OCI-M2 (cell line): ENCODE results near the gene MDC1.

ENCODE experiments used
- DNase-seq: peaks from one replicate; lab custom pipeline; 2025; ENCODE audit not compliant: unreplicated experiment; lab: John Stamatoyannopoulos, UW

The MDC1 gene

DNA sequence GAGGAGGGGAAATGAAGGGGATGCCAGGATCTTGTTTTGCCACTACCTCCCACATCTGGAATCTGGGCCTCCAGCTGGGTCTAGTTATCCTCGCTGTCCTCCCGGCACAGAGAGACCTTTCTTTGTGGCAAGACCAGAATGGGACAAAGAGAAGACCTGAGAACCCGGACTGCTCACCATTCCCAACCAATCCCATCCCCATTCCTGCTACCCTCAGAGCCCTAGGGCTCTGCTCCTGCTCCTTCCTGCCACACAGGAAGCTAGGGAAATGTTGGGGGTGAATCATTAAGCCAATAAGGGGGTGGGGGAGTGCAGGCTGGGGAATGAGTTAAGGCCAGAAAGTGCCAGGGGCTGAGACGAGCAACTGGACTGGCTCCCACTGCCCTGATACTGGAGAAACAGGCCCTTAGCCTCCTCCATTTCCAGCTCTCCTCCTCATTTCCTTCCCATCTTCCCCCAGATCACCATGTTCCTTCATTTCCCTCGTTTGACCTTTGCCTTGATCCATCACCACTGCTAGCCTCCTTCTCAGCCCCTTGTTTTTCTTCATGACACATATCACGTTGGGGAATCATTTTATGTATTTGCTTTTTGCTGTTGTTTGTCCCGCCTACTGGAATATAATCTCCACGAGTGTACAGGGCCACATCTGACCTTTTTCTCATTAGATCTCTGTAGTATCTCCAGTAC lies 31.9 kb upstream of the MDC1 start:
- no peak for DNase-seq

DNA sequence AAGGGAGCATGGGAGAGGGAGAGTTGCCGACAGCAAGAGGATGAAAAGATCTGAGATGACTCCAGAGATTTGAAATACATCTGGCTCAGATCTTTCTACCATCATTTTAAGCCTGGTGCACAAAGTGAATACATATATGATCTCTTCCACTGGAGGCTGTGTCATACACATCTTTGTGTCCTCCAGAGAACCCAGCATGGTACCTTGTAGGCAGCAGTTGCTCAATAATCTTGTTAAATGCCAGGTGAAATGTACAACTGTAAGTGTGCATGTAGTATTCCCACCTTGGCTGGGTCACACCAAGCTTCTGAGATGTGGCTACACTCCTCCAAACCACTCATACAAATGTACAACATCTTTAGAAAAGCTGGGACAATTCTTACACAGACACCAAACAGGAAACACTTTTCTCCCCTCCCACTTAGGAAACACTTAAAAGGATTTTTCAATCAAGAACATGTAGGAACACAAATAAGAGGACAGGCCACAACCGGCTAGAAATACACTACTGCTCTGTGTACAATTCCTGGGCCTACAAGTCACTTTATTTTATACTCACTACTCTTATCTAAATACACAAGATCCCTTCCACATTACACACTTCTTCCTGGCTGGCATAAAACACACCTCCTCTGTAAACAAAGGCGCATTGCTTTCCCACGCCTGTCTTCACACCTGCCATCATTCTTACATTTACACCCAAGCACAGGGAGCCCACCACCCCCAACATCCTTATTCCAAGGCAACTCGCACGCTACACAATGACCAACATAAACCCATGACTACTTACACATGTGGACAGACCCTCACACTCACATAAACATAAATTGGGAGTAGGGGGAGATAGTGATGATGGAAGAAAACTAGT lies 31.1 kb upstream of the MDC1 start:
- no peak for DNase-seq

DNA sequence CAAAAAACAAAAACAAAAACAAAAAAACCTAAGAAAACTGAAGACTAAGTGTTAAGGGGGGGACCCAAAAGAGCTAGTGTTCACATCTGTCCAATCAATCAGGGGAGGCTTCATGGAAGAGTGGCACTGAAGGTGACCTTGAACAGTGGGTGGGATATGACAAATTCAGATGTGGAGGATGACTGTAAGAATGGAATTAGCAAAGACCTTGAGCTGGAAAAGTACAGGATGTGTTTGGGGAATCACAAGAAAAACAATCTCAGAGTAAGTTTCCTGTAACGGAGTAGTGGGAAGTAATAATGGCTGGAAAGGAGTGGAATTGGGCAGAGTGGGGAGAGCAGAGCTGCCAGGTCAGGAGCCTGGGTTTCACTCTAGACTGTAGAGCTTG lies 30.2 kb upstream of the MDC1 start:
- DNase-seq = no peak

DNA sequence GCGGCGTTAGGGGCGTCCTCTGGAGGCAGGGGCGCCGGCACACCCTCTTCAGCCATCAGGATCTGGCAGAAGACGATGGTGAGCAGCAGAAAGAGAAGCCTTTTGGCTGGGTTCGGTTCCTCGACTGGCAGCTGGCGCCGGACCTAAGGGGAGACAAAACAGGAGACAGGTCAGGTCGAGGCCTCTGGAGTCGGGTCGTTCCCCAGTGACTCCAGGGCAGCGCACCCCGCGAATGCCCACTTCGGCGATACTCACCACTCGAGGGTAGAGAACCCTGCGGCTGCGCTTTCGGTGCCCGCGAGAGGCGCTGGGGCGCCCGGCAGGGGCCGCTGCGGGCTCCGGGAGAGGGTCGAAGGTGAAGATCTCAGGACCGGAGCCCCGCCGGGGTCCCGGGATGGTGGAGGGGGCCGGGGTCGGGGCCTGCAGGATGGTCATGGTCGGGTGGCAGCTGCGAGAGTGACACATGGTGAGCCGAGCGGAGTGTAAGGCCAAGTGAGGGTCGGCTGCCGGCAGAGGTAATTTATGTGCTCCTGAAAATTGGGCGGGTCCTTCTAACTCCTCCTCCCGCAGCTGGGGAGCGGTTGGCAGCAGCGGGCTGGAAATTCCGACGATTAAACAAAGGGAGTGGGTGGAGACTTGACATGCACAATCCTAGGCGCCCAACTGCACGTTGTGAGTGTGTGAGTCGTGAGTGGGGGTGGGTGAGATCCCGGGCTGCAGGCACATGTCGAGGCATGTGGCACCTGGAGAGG lies 27.1 kb upstream of the MDC1 start, which contains the start of gene IER3:
Gene IER3, minus strand, starts transcription at position 494 of the 752 bp plus-strand sequence. Its CDS starts 29 bp downstream, at position 465.
- DNase-seq = peak; percentile 76

DNA sequence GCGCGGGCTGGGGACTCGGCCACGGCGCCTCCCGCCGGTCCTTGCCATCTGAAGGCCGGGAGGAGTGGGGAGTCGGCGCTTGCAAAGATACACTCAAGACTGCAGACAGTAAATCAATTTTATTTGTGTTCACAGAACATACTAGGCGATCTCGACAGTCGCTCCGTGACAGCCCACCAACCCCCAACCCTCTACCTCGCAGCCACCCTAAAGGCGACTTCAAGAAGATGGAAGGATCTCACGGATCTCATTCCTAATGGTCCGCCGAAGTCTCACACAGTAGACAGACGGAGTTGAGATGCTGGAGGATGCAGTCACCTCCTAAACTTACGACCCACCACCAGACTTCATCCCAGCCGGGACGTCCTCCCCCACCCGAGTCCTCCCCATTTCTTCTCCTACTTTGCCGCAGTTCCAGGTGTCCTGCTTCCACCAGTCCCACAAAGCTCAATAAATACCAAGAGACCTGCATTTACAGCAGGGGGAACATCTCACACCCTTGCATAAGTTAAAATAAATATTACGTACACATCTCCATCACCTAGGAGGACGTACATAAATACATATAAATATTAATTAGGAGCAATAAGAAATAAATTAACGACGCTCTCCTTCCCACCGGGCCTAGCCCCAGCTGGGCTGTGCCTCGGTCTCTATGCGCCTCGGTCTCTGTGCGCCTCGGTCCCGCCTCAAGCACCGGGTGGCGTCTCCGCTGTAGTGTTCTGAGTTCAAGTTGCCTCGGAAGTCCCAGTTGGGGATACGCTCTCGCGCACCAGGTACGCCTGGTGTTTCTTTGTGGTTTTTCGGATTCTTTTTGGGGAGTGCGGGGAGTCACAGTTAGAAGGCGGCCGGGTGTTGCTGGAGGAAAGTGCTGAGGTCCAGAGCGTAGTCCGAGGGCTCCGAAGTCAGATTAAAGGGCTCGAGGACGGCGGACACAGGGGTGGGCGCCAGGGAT lies 26.3 kb upstream of the MDC1 start:
- no peak for DNase-seq

DNA sequence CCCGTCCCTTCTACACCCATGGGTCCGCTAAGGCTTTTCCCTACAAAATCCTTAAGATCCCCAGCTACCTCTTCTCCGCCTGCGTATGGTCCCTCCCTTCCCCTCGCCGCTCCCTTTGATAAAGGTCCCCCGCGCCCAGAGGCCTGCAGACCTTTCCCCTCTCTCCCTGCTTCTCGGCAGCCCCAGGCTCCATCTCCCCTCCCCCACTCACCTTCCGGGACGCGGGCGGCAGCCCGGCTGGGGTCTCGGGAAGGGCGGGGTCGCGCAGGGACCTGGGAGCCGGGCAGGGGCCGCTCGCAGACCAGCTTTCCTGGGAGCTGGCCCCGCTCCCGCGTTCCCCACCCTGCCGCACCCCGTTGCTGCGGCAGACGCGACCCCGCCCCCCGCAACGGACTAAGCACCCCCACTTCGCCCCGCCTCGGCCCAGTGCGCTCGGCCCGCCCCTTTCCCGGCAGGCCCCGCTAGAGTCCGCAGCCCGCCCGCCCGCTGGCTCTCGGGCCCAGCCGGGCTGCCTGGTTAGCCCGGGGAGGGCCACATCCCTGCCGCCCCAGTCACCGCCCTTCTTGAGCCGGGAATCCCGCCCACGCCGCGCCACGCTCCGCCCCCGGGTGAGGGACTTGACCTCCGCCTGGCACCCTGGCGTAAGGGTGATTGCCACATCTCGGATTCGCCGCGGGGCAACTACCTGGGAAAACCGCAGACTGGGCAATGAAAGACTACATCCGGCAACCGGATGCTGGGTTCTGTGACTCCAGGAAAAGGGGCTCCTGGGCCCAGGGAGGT lies 25.4 kb upstream of the MDC1 start, which contains the start of gene FLOT1:
Gene FLOT1, minus strand, starts transcription at position 372 of the 783 bp plus-strand sequence. CDS start 498 bp downstream, outside the sequence.
- DNase-seq = peak; percentile 54

DNA sequence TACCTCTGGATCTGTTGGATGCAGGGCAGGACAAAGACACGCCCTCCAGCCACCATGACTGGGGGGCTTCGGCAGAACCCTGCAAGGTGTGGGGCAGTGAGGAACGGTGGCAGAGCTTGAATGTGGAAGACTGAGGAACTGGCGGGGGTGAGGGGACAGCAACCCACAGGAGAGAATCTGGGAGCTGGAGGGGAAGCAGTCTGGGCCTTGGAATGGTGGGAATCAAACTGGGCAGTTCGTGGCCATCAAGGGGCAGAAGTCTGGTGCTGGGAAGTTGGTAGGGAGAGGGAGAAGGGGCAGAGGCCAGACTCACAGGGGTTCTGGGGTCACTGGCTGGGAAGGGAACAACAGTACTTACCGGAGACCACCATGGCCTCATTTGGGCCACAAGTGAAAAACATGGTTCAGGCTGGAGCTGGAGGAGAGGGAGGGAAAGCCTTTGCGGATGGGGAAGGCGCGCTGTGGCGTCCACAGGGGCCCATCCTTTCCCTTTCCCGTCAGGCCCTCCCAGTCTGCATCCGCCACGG lies 24.8 kb upstream of the MDC1 start:
- no peak for DNase-seq

DNA sequence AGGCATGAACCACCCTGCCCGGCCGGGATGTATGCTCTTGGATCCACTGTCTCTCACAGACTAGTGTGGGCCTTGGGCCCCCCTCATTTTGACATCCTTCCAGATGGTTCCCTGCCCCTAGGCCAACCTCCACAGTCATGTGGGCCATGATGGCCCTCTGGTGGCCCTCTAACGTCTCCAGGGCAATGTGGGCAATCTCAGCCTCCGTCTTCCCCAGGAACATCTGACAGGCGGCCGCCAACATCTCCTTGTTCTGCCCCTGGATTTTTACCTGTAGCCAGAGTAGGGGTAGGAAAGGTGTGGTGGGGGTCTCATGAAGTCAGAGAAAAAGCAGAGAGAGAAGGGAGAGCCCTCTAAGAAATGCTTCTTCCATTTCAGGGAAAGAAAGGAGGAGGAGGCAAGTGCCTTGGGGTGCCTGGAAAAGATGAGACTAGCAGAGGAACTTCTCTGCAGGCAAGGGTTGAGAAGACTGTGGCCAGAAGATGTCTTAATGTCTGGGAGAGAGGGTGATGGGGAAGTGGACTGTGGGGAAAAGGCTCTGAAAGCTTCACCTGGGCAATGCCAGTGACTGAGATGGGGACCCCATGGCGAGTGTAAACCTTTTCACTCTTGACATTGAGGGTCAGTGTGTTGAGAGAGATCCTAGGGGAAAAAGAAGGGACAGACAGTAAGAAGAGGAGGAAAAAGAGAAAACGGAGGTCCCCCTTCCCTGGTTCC lies 24.1 kb upstream of the MDC1 start:
- DNase-seq = no peak

DNA sequence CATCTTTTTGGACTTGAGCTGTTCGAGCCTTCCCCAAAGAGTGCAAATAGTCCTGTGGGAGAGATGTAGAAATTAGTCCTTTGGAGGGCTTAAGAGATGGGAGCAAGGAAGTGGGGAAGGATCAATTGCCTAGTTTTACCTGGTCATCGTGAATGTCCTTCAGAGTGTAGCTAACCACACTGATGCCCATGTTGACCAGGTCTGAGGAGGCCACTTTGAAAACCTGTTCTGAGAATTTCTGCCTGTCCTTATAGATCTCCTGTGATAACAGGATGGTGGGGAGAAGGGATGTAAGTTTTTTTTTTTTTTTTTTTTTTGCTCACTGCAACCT lies 23.4 kb upstream of the MDC1 start:
- DNase-seq = no peak

DNA sequence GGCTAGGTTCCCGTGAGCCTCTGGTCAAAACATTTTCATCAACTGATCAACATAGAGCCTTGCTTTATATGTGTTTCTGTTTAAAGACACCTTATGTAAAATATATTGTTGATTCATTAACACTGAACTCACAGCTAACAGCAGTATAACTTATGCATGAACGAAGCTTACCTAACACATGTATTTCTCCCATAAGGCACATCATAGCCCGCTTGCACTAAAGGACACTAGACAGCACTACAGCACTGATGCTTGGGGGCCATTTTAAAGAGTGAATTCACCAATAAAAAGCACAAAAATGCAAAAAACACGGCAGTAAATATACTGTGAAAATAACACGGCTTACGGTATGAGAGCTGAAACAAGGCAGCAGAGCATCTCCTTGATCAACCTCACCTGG lies 21.5 kb upstream of the MDC1 start:
- DNase-seq = no peak

DNA sequence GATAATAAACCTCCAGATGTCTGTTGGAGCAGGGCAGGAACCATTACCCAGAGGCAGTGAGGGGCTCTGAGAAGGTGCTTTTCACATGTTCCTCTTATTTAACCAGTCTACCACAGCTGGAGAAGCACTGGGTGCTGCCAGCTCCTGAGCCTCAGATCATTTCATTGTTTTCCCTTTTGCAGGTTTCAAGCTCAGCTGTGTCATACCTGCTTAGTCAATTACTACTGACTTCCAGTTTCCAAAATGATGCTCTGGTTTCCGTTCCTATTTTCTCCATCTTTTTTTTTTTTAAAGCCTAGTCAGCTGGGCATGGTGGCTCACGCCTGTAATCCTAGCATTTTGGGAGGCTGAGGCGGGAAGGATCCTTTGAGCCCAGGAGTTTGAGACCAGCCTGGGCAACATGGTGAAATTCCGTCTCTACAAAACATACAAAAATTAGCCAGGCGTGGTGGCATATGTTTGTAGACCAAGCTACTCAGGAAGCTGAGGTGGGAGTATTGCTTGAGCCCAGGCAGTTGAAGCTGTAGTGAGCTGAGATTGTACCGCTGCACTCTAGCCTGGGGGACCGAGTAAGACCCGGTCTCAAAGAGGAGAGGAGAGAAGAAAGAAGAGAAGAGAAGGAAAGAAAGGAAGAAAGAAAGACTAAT lies 18.7 kb upstream of the MDC1 start:
- DNase-seq = no peak

DNA sequence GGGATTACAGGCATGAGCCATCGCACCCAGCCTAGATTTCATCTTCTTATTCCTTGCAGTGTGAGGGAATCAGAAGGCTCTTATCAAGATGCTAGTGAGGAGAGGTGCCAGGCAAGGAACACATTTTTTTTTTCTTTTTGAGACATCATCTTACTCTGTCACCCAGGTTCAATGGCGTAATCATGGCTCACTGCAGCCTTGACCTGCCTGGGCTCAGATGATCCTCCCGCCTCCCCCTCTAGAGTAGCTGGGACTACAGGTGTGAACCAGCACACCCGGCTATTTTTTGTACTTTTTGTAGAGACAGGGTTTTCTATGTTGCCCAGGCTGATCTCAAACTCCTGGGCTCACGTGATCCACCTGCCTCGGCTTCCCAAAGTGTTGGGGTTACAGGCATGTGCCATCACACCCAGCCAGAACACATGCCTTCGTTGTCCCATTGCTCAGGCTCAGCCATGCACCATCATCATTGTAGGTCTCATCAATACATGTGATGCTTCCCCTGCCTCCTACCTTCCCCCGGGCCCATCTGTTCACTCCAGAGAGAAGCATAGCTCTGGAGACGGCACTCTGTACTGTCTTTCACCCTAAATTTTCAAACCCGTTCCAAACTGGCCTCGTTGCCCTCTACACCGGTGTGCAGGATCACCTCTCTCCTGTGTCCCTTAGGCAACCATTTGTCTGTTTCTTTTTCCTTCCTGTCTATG lies 15.3 kb upstream of the MDC1 start:
- no peak for DNase-seq

DNA sequence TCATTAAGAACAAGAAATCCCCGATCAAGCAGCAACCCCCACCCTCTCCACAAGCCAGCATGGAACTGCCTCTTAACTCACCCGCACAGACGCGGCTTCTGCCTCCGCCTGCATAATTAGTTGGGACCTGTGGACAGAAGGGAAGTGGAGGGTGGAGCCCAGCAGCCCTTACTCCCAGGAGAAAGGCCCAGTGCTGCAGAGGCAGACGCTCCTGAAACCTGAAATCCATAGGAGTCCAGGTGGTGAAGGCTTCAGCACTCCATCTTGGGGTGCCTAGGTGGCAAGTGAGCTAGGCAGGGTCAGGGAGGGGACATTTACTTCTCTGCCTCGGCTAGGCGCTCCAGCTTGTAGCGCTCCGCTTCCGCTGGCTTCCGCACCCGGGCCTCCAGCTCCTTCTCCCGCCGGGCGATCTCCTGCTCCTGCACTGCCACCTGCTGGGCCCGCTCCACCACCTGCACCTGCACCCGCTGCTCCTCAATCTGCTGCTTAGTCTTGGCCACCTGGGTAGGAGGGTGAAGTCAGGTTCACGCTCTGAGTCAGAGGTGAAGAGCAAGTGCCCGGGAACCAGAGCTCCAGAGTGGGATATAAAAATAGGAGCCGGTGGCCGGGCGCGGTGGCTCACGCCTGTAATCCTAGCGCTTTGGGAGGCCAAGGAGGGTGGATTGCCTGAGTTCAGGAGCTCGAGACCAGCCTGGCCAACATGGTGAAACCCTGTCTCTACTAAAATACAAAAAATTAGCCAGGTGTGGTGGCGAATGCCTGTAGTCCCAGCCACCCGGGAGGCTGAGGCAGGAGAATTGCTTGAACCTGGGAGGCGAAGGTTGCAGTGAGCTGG lies 13.7 kb upstream of the MDC1 start:
- DNase-seq = no peak

DNA sequence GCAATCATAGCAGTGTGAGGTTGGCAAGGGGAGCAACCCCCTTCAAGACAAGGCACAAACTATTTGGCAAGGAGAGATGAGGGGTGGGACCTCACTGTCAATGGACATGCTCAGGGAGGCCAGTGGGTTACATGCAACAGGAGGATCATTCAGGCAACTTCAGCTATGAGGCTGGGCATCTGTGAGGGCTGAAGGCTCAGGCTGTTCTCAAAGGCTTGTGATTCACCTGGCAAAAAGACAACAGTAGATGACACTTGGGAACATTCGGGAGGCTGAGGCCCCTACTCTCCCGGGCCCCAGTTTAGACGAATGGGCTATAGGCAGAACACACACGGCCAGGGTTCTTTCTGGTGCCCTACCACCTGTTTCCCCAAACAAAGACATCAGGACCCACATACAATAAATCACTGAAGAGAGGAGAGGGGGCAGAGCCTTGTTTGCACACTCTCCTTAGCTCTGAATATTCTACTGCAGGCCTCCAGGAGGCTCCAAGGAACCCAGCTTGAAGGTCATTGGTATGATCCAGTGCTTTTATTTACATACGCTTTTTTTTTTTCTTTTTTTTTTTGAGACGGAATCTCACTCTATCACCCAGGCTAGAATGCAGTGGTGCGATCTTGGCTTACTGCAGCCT lies 11.0 kb upstream of the MDC1 start:
- no peak for DNase-seq

DNA sequence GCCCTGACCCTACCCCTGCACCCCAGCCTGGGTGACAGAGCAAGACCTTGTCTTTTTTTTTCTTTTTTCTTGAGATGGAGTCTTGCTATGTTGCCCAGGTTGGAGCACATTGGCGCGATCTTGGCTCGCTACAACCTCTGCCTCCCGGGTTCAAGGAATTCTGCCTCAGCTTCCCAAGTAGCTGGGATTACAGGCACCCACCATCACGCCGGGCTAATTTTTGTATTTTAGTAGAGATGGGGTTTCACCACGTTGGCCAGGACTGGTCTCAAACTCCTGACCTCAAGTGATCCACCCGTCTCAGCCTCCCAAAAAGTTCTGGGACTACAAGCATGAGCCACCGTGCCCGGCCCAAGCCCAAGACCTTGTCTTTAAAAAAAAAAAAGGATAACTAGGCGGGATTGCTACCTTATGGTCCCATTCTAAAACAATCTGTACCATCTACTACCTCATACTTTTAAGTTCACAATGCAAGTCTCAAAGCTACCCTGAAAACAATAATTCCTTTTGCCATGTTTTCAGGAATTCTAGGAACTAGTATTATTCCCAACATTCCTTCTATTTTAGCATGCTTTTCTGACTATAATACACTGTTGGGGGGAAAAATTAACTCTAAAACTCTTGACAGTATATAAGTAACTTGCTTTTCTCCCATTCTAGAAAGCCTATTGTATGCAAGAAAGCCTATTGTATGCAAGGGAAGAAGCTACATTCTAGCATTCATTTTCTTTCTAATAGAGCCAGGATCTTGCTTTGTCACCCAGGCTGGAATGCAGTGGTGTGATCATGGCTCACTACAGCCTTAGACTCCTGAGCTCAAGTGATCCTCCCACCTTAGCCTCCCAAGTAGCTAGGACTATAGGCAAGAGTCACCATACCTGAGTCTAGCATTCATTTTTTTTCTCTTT lies 9.7 kb upstream of the MDC1 start:
- DNase-seq = no peak
